Trophoblast cell (in vitro differentiated cells and primary cell): ENCODE results near the gene BBOX1.

Experiments used
- DNase-seq, 2 donors: peaks; one replicate each; pipeline ENCODE4 v3.0.0-alpha.2; 2016
- H2AFZ ChIP-seq: 2 replicates; pipeline ENCODE4 v1.6.1; 2013; ENCODE audit warnings: low read length, moderate library complexity, mild to moderate bottlenecking; ENCODE audit not compliant: insufficient read depth, poor library complexity
- H2AK5ac ChIP-seq: 2 replicates; pipeline ENCODE4 v1.6.1; 2013; ENCODE audit warnings: mild to moderate bottlenecking, low read length
- H2BK120ac ChIP-seq: 2 replicates; pipeline ENCODE4 v1.6.1; 2013; ENCODE audit warnings: low read length, mild to moderate bottlenecking, moderate library complexity; ENCODE audit not compliant: insufficient read depth, poor library complexity
- H2BK12ac ChIP-seq: 2 replicates; pipeline ENCODE4 v1.6.1; 2013; ENCODE audit warnings: mild to moderate bottlenecking, low read length, moderate library complexity
- H2BK5ac ChIP-seq: 2 replicates; pipeline ENCODE4 v1.6.1; 2013; ENCODE audit warnings: low read length, low read depth, moderate library complexity, mild to moderate bottlenecking; ENCODE audit not compliant: poor library complexity
- H3K14ac ChIP-seq: 2 replicates; pipeline ENCODE4 v1.6.1; 2013; ENCODE audit warnings: mild to moderate bottlenecking, low read length
- H3K18ac ChIP-seq: 2 replicates; pipeline ENCODE4 v1.6.1; 2013; ENCODE audit warnings: mild to moderate bottlenecking, low read length
- H3K23ac ChIP-seq: 2 replicates; pipeline ENCODE4 v1.6.1; 2013; ENCODE audit warnings: low read length
- H3K27ac ChIP-seq: 2 replicates; pipeline ENCODE4 v1.5.1; 2013; ENCODE audit warnings: low read depth, mild to moderate bottlenecking, inconsistent platforms, low read length, moderate library complexity
- H3K27me3 ChIP-seq: 2 replicates; pipeline ENCODE4 v1.6.1; 2013; ENCODE audit warnings: inconsistent platforms, mild to moderate bottlenecking, low read length, moderate library complexity; ENCODE audit not compliant: insufficient read depth
- H3K36me3 ChIP-seq, 2 experiments: 1 replicate in 1 of 2; 2 replicates in 1 of 2; pipeline ENCODE4 v1.6.1; 2013; ENCODE audit warnings: low read length in 2 of 2, mild to moderate bottlenecking in 2 of 2, moderate library complexity in 1 of 2; ENCODE audit not compliant: insufficient read depth in 2 of 2, control insufficient read depth in 1 of 2
- H3K4ac ChIP-seq: 2 replicates; pipeline ENCODE4 v1.6.1; 2013; ENCODE audit warnings: low read depth, mild to moderate bottlenecking, low read length, moderate library complexity
- H3K4me1 ChIP-seq, 2 experiments: 1 replicate in 1 of 2; 2 replicates in 1 of 2; pipeline ENCODE4 v1.6.1; 2013; ENCODE audit warnings: low read length in 2 of 2, mild to moderate bottlenecking in 2 of 2, moderate library complexity in 1 of 2; ENCODE audit not compliant: insufficient read depth in 2 of 2, control insufficient read depth in 1 of 2
- H3K4me2 ChIP-seq: 2 replicates; pipeline ENCODE4 v1.6.1; 2013; ENCODE audit warnings: inconsistent platforms, mild to moderate bottlenecking, low read length, moderate library complexity
- H3K4me3 ChIP-seq: 2 replicates; pipeline ENCODE4 v1.5.1; 2013; ENCODE audit warnings: mild to moderate bottlenecking, low read depth, low read length, inconsistent platforms
- H3K79me1 ChIP-seq: one replicate; pipeline ENCODE4 v1.6.1; 2013; ENCODE audit warnings: low read length
- H3K79me2 ChIP-seq: 2 replicates; pipeline ENCODE4 v1.6.1; 2013; ENCODE audit warnings: low read length, mild to moderate bottlenecking; ENCODE audit not compliant: control insufficient read depth, insufficient read depth, poor library complexity
- H3K9ac ChIP-seq: 2 replicates; pipeline ENCODE4 v1.6.1; 2013; ENCODE audit warnings: mild to moderate bottlenecking, low read length
- H3K9me3 ChIP-seq: 2 replicates; pipeline ENCODE4 v1.6.1; 2013; ENCODE audit warnings: low read depth, mild to moderate bottlenecking, control low read depth, inconsistent platforms, low read length; ENCODE audit not compliant: insufficient read depth
- H4K12ac ChIP-seq: 2 replicates; pipeline ENCODE4 v1.6.1; 2013; ENCODE audit warnings: low read depth, mild to moderate bottlenecking, low read length, moderate library complexity
- H4K8ac ChIP-seq: 2 replicates; pipeline ENCODE4 v1.6.1; 2013; ENCODE audit warnings: low read depth, mild to moderate bottlenecking, low read length, moderate library complexity
- H4K91ac ChIP-seq: one replicate; pipeline ENCODE4 v1.6.1; 2013; ENCODE audit warnings: low read depth, mild to moderate bottlenecking, low read length, moderate library complexity
- WGBS: extraction: QIAGEN DNeasy Blood & Tissue Kit; methylation state at CpG from one replicate; pipeline ENCODE4 v1.1.7; 2013; ENCODE audit warnings: missing lambda C conversion rate; ENCODE audit not compliant: insufficient read length, insufficient coverage; ENCODE audit errors: extremely low coverage; 5-methylcytosine and 5-hydroxymethylcytosine counted together

BBOX1 gene

GRCh38 chr11:27076121-27076589 is 35.5 kb downstream of the BBOX1 start:
- H3K18ac ChIP-seq: no peak overlapping the region
- no peak overlapping the region for H2BK12ac ChIP-seq
- H3K9ac ChIP-seq: no peak overlapping the region
- no peak overlapping the region for H4K8ac ChIP-seq
- no peak overlapping the region for H2BK5ac ChIP-seq
- no peak overlapping the region for H4K12ac ChIP-seq
- H4K91ac ChIP-seq: no peak overlapping the region
- no peak overlapping the region for H3K4me2 ChIP-seq
- no peaks in the 10 kb centered on the region for H3K27me3 ChIP-seq
- no peak overlapping the region for H2BK120ac ChIP-seq
- H2AK5ac ChIP-seq: no peak overlapping the region
- no peak overlapping the region for H3K23ac ChIP-seq
- H3K27ac ChIP-seq: no peak overlapping the region
- no peaks in the 10 kb centered on the region for H3K9me3 ChIP-seq
- H3K79me2 ChIP-seq: no peaks in the 10 kb centered on the region
- no peaks in the 10 kb centered on the region for H3K36me3 ChIP-seq
- no CpG with 5 or more reads among the region's 2 CpGs for WGBS
- H3K79me1 ChIP-seq: no peaks in the 10 kb centered on the region
- H3K4me1 ChIP-seq: no peaks in the 10 kb centered on the region
- H3K4me3 ChIP-seq: no peak overlapping the region
- H3K4ac ChIP-seq: no peak overlapping the region
- no peak for DNase-seq
- no peak overlapping the region for H2AFZ ChIP-seq
- no peak overlapping the region for H3K14ac ChIP-seq

DNA sequence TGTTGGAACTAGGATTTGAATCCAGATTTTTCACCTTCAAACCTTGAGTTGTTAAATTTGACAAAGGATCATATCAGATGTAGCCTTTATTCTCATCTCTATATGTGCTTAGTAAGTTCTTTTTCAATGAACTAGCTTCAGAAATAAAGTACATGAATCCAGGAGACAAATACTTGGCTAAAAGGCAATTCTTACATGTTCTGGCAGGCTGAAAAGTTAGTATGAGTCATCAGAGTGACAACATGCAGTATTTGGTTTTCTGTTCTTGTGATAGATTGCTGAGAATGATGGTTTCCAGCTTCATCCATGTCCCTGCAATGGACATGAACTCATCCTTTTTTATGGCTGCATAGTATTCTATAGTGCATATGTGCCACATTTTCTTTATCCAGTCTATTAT is 40.4 kb downstream of the BBOX1 start:
- H3K9me3 ChIP-seq: no peaks in the 10 kb centered on the region
- no peak overlapping the region for H4K91ac ChIP-seq
- H4K12ac ChIP-seq: no peak overlapping the region
- no peaks in the 10 kb centered on the region for H3K27me3 ChIP-seq
- H3K27ac ChIP-seq: no peak overlapping the region
- no peaks in the 10 kb centered on the region for H3K79me2 ChIP-seq
- H2BK5ac ChIP-seq: no peak overlapping the region
- no peak overlapping the region for H3K4ac ChIP-seq
- H3K9ac ChIP-seq: no peak overlapping the region
- no peak overlapping the region for H3K4me3 ChIP-seq
- no peak overlapping the region for H3K23ac ChIP-seq
- H3K4me1 ChIP-seq: no peaks in the 10 kb centered on the region
- H2AK5ac ChIP-seq: no peak overlapping the region
- H3K36me3 ChIP-seq: no peaks in the 10 kb centered on the region
- H3K14ac ChIP-seq: no peak overlapping the region
- H2AFZ ChIP-seq: no peak overlapping the region
- no peak overlapping the region for H2BK12ac ChIP-seq
- H3K18ac ChIP-seq: no peak overlapping the region
- DNase-seq: no peak
- no peak overlapping the region for H4K8ac ChIP-seq
- H3K79me1 ChIP-seq: no peaks in the 10 kb centered on the region
- H2BK120ac ChIP-seq: no peak overlapping the region
- H3K4me2 ChIP-seq: no peak overlapping the region

- Histone ChIP-seq H2BK120ac (no peak overlapping the region), H3K4me3 (no peak overlapping the region), H4K91ac (no peak overlapping the region), H2AFZ (no peak overlapping the region), H3K27me3 (no peaks in the 10 kb centered on the region), H3K14ac (no peak overlapping the region), H3K4me1 (no peaks in the 10 kb centered on the region), H3K27ac (no peak overlapping the region), H3K4ac (no peak overlapping the region), H3K79me1 (no peaks in the 10 kb centered on the region), H3K9me3 (no peaks in the 10 kb centered on the region), H3K18ac (no peak overlapping the region), H3K4me2 (no peak overlapping the region), H3K79me2 (no peaks in the 10 kb centered on the region), H2BK5ac (no peak overlapping the region), H3K23ac (no peak overlapping the region), H2BK12ac (no peak overlapping the region), H4K8ac (no peak overlapping the region), H3K36me3 (no peaks in the 10 kb centered on the region), H3K9ac (no peak overlapping the region), H4K12ac (no peak overlapping the region), H2AK5ac (no peak overlapping the region)
- no peak for DNase-seq
- WGBS: no CpG with 5 or more reads among the region's 2 CpGs
Measured at GRCh38 chr11:27083241-27083640, 42.6 kb downstream of the BBOX1 start.

DNA sequence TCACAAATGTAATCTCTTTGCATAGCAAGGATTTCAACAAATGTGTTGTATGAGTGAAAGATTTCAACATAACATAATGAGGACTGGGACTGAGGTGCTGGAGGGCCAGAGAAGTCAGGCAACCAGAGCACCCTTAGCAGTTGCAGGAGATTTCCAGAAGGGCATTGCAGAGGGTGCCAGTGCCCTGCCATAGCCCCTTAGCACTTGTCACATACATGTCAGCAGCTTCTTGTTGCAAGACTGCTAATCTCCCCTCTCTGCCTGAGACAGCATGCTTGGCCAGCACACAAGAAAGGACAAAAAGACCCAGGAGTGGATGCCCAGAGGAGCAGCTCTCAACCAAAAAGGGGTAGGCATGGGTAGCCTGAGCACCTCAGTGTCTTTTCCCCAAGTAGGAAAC is 43.2 kb downstream of the BBOX1 start:
- Histone ChIP-seq H2AK5ac (no peak overlapping the region), H3K4me2 (no peak overlapping the region), H2BK12ac (no peak overlapping the region), H3K9me3 (no peaks in the 10 kb centered on the region), H3K18ac (no peak overlapping the region), H4K8ac (no peak overlapping the region), H3K79me2 (no peaks in the 10 kb centered on the region), H3K79me1 (no peaks in the 10 kb centered on the region), H2BK5ac (no peak overlapping the region), H4K91ac (no peak overlapping the region), H3K27ac (no peak overlapping the region), H3K4me1 (no peaks in the 10 kb centered on the region), H3K4ac (no peak overlapping the region), H3K23ac (no peak overlapping the region), H2AFZ (no peak overlapping the region), H3K9ac (no peak overlapping the region), H4K12ac (no peak overlapping the region), H3K14ac (no peak overlapping the region), H3K27me3 (no peaks in the 10 kb centered on the region), H3K4me3 (no peak overlapping the region), H2BK120ac (no peak overlapping the region), H3K36me3 (no peaks in the 10 kb centered on the region)
- DNase-seq: no peak

GRCh38 chr11:27084518-27084917 is 43.9 kb downstream of the BBOX1 start:
- no peak overlapping the region for H2BK5ac ChIP-seq
- no peaks in the 10 kb centered on the region for H3K79me2 ChIP-seq
- H3K4ac ChIP-seq: no peak overlapping the region
- H3K18ac ChIP-seq: no peak overlapping the region
- H3K9ac ChIP-seq: no peak overlapping the region
- no peaks in the 10 kb centered on the region for H3K27me3 ChIP-seq
- no peak overlapping the region for H3K23ac ChIP-seq
- no peaks in the 10 kb centered on the region for H3K79me1 ChIP-seq
- H3K4me1 ChIP-seq: no peaks in the 10 kb centered on the region
- H3K36me3 ChIP-seq: no peaks in the 10 kb centered on the region
- no peak overlapping the region for H4K8ac ChIP-seq
- H3K9me3 ChIP-seq: no peaks in the 10 kb centered on the region
- H2BK120ac ChIP-seq: no peak overlapping the region
- no peak overlapping the region for H3K4me3 ChIP-seq
- H2AK5ac ChIP-seq: no peak overlapping the region
- no peak overlapping the region for H4K91ac ChIP-seq
- H2AFZ ChIP-seq: no peak overlapping the region
- H3K27ac ChIP-seq: no peak overlapping the region
- H4K12ac ChIP-seq: no peak overlapping the region
- no peak for DNase-seq
- no peak overlapping the region for H2BK12ac ChIP-seq
- no peak overlapping the region for H3K4me2 ChIP-seq
- H3K14ac ChIP-seq: no peak overlapping the region
